Right forelimb (tissue), 1 donor: Measurements from ENCODE around the gene RAB27A.
"Not testable (repeated sequence)": the region's sequence is repeated elsewhere in the genome, so short reads cannot be mapped to it uniquely, and the experiment has no call there.

Experiments used
- DNase-seq: peaks from one replicate; pipeline ENCODE4 v3.0.0-alpha.2; 2018

RAB27A gene

GRCh38 chr15:55281517-55282228, 7.9 kb downstream of the RAB27A start:
- no peak for DNase-seq

DNA sequence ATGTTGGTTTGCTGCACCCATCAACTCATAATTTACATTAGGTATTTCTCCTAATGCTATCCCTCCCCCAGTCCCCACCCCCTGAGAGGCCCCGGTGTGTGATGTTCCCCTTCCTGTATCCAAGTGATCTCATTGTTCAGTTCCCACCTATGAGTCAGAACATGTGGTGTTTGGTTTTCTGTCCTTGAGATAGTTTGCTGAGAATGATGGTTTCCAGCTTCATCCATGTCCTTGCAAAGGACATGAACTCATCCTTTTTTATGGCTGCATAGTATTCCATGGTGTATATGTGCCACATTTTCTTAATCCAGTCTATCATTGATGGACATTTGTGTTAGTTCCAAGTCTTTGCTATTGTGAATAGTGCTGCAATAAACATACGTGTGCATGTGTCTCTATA, 9.0 kb downstream of the RAB27A start:
- DNase-seq: not testable (repeated sequence)

GRCh38 chr15:55279746-55280351, 9.8 kb downstream of the RAB27A start:
- DNase-seq: no peak

GRCh38 chr15:55279100-55279745, 10.4 kb downstream of the RAB27A start:
- DNase-seq: no peak

- no peak for DNase-seq
Measured at GRCh38 chr15:55277715-55278114, 11.9 kb downstream of the RAB27A start.

GRCh38 chr15:55277116-55277564, 12.5 kb downstream of the RAB27A start:
- DNase-seq: no peak

GRCh38 chr15:55276324-55276723, 13.3 kb downstream of the RAB27A start:
- no peak for DNase-seq

DNA sequence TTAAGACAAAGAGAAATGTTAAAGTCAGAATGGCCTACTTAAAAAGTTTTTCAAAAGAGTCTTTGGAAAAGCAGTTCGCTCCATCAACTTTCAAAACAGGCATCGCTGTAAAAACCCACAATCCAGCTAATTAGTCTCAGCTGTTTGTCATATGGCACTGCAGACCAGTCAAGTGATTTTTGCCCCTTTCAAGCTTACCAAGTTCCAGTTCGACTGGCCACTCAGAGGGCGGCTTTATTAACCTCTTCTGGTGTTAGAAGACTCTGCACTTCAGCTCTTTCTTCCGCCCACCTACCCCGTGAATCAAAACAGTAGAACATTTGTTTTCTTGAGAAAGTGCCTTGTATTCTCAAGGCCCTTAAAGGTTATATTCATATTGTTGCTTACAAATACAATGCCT, 19.3 kb downstream of the RAB27A start:
- DNase-seq: no peak

GRCh38 chr15:55268176-55268695, 21.4 kb downstream of the RAB27A start:
- DNase-seq: no peak

DNA sequence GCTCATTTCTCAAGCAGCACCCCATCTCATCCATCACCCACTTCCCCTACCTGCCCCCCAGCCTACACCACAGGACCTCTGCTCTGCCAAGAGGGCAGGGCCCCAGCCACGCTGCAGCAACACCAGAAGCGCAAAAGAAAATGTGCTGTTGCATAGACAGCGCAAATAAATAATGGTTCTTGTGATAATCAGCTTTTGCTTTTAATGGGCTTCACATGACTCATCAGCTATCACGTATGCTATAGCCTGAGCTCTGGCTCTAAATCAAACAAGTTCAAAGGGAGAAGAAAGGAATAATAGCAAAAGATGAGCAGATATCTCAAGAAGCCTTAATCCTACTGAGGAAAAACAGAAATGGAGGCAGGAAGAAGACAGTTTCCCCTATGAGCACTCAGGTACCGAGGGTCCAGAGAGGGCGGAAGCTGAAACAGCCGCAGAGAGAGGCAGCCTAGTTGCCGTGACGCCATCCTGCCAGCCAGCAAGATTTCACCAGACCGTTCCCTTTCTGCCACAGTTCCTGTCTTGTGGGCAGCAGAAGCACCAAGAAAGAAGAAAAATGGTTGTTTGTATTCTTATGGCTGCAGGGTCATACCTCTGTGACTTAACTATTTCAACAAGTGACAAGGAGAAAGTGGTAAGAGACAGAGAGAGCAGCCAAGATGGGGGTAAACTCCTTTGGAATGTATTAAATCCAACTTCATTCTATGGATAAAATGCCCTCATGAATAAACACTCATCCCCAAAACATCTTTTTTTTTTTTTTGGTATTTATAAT, 22.0 kb downstream of the RAB27A start:
- no peak for DNase-seq

DNA sequence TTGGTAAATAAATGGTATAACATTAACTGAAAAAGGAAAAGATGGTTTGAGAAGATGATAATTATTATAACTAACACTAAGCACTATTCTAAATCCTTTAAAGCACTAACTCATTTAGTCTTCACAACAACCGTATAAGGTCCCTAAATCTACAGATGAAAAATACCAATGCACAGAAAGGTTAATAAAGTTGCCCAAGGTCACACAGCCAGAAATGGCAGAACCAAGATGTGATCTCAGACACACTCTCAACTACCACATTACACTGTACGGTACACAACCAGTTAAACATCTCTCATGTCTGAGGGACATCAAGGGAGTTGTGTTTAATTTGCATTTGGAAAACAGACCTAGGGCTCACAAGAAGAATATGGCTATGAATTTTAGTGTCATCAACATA, 23.1 kb downstream of the RAB27A start:
- no peak for DNase-seq

GRCh38 chr15:55260562-55261131, 29.0 kb downstream of the RAB27A start:
- no peak for DNase-seq

DNA sequence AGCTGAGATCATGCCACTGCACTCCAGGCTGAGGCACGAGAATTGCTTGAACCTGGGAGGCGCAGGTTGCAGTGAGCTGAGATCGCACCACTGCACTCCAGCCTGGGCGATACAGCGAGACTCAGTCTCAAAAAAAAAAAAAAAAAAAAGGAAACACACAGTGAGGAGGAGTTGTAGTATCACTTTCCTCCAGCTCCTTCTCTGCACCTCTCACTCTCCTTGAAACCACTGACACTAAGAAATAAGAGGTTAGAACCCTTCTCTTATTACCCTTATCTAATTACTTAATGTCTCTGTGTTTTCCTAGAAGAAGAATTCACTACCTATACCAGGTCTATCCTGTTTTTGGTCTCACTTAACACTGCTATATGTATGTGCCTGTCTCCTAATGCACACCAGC, 31.7 kb downstream of the RAB27A start:
- no peak for DNase-seq

GRCh38 chr15:55257012-55257670, 32.5 kb downstream of the RAB27A start:
- DNase-seq: no peak

GRCh38 chr15:55256281-55257011, 33.2 kb downstream of the RAB27A start:
- no peak for DNase-seq

DNA sequence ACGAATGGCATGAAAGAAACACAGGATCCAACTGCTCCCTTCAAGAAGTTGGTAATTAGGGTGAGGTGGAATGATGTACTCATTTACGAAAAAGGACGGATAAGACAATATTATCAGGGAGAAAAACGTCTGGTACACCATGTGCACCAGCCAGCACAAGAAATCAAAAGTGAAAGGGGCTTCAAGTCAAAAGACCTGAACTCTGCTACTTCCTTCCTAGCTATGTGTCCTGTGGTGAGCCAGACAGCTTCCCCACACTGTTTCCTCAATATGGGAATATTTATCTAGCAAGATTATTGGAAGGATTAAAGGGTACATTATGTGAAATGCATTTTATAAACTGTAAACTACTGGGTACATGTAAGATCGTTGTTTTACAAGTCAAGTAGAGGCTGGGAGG, 33.9 kb downstream of the RAB27A start:
- no peak for DNase-seq

DNA sequence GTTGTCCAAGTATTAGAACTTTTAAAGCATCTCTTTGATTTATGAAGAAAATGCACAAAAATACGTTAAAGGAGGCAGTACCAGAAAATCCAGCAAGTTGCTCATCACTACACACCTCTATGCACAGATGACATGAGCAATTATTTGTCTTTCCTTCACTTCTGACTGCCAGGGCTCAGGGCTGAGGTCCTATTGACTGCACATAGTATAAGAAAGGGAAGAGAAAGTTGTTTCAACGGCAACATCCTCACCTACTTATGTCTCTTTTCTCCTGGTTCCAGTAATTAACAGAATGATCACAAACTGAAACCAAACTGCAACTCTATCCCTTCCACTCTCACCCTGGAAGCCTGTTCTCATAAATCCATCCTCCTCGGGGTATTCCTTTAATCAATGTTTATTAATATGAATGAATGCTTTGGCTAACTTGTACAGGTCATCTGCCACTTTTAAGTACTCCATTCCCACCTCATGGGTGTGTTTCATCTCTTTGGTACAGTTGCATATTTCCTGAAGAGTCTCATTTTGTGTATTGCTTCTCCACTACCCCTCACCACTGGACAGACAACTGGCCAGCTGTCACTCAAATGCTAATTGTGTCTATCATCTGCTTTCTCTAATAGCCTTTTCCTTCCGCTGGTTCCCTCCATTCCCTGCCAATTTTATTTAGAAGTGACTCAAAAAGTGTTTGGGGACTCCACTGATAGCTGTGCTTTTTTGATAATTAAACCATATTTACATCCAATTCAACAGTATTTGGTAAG, 34.5 kb downstream of the RAB27A start:
- no peak for DNase-seq

DNA sequence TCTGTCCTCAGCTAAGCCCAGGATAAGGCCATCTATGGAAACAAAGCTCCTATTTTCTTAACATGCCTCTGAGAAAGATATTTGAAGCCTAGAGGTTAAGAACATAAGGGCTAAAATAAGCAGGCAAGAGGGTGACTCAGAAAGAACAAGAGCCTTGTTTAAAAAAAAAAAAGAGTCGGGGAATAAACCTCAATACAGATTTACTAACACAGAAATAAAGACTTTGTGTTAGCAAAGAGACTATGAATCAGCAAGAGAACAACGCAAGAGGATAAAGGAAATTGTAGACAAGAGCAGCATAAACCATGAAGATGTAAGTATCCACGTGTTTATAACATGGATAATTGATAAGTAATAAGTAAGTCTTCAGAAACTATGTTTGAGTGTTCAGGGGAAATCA, 36.0 kb downstream of the RAB27A start:
- DNase-seq: no peak

- DNase-seq: not testable (repeated sequence)
Measured at GRCh38 chr15:55252201-55252600, 37.4 kb downstream of the RAB27A start.

- no peak for DNase-seq
Measured at GRCh38 chr15:55250941-55251340, 38.7 kb downstream of the RAB27A start.

- no peak for DNase-seq
Measured at GRCh38 chr15:55250392-55250791, 39.2 kb downstream of the RAB27A start.
